ENCODE results near the gene ENTPD7.

The ENTPD7 gene

DNA sequence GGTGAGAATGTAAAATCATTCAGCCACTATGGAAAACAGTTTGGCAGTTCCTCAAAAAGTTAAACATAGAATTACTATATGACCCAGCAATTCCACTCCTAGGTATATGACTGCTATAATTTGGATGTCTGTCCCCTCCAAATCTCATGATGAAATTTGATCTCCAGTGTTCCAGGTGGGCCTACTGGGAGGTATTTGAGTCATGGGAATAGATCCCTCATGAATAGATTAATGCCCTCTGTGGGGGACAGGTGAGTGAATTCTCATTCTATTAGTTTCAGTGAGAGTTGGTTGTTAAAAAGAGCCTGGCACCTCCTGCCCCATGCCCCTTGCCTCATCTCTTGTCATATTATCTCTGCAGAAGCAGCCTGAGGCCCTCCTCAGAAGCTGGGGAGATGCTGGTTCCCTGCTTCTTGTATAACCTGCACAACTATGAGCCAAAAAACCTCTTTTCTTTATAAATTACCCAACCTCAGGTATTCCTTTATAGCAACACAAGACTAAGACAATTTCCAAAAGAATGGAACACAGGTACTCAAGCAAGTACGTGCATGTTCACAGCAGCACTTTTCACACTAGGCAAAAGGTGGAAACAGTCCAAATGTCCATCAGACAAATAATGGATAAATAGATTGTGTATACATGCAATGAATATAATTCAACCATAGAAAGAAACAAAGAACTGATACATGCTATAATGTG lies 30.2 kb upstream of the ENTPD7 start:
- TF ChIP-seq TAF1 (IDR thresholded peaks at IDR 0.05; ENCODE audit: low read depth) = no peak
- TF ChIP-seq YY1 (IDR thresholded peaks at IDR 0.05; ENCODE audit: low read depth) = no peak
- no peak for TF ChIP-seq EP300 (IDR thresholded peaks at IDR 0.05; ENCODE audit: borderline replicate concordance)
- no peak for TF ChIP-seq FOXM1 (IDR thresholded peaks at IDR 0.05; ENCODE audit: borderline replicate concordance, low read depth)
- no peak for TF ChIP-seq NFIC (IDR thresholded peaks at IDR 0.05)
- TF ChIP-seq ZBTB7A (IDR thresholded peaks at IDR 0.05; ENCODE audit: low read depth) = no peak

DNA sequence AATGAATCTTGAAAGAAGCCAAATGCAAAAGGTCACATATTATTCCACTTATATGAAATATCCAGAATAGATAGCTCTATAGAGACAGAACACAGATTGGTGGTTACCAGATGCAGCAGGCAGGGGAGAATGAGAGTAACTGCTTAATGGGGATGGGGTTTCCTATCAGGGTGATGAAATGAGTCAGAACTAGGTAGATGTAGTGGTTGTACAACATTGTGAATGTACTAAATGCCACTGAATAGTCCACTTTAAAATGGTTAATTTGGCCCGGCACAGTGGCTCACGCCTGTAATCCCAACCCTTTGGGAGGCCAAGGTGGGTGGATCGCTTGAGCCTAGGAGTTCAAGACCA lies 29.7 kb upstream of the ENTPD7 start:
- no peak for TF ChIP-seq YY1 (IDR thresholded peaks at IDR 0.05; ENCODE audit: low read depth)
- no peak for TF ChIP-seq RAD21 (IDR thresholded peaks at IDR 0.05; ENCODE audit: low read depth)

DNA sequence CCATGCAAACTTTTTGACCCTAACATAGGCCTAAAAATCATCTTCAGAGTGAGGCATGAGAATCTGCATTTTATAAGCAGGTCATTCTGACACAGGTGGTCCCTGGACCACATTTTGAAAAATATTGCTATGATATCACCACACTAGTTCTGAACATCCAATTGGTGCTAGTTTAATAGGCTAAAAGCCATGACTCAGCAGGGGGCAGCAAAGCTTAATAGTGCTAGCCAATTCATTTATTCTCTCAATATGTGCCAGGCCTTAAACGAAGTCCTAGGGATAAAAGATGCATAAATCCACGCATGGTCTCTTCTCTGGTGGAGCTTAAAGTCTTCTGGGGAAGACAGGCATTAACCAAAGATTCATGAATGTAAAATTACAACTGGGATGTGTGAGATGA lies 28.9 kb upstream of the ENTPD7 start:
- TF ChIP-seq NFIC (IDR thresholded peaks at IDR 0.05) (no peak), FOXM1 (IDR thresholded peaks at IDR 0.05; ENCODE audit: borderline replicate concordance, low read depth) (no peak), RAD21 (IDR thresholded peaks at IDR 0.05; ENCODE audit: low read depth) (peak; percentile 50), CEBPB (IDR thresholded peaks at IDR 0.05) (no peak)

DNA sequence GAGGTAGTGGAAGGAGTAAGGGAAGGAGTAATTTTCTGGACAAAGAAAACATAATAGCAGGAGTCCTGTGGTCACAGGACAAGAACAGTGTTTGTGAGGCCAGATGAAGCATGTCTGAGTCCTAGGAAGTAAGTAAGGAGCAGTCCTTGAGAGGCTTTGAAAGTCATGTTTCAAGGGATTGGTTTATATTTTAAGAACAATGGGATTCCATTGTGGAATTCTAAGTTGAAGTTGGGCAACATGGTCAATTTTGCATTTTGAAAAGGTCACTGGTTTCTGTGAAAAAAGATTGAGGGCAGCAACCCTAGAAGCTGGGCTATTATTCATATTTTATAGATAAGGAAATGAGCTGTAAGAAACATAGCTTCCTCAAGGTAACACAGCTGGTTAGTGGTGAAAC lies 28.3 kb upstream of the ENTPD7 start:
- no peak for TF ChIP-seq CREB1 (IDR thresholded peaks at IDR 0.05; ENCODE audit: low read depth)
- TF ChIP-seq CEBPB (IDR thresholded peaks at IDR 0.05) = peak; percentile 11; the same call in 1 of the 2 replicates

DNA sequence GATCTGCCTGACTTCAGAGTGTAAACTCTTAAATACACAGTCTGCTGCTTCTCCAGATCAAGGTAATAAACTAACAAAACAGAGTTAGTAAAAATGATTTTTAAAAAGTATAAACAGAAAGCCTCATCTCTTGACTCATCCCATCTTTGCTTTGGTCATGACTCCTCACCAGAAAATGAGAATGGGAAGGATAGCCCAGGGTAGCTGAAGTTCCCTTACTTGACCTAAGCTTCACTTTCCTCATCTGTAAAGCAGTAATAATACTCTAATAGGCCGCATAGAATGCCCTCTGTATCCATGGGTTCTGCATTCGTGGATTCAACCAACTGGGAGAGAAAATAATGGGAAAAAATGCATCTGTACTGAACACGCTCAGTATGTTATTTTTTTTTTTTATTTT lies 27.8 kb upstream of the ENTPD7 start:
- no peak for TF ChIP-seq CREB1 (IDR thresholded peaks at IDR 0.05; ENCODE audit: low read depth)
- no peak for TF ChIP-seq EP300 (IDR thresholded peaks at IDR 0.05; ENCODE audit: borderline replicate concordance)
- TF ChIP-seq TEAD4 (IDR thresholded peaks at IDR 0.05) = no peak
- TF ChIP-seq, protein P1, sequence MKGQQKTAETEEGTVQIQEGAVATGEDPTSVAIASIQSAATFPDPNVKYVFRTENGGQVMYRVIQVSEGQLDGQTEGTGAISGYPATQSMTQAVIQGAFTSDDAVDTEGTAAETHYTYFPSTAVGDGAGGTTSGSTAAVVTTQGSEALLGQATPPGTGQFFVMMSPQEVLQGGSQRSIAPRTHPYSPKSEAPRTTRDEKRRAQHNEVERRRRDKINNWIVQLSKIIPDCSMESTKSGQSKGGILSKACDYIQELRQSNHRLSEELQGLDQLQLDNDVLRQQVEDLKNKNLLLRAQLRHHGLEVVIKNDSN (IDR thresholded peaks at IDR 0.05) = no peak
- TF ChIP-seq TCF12 (IDR thresholded peaks at IDR 0.05; ENCODE audit: low read depth) = no peak
- TF ChIP-seq, protein P2, sequence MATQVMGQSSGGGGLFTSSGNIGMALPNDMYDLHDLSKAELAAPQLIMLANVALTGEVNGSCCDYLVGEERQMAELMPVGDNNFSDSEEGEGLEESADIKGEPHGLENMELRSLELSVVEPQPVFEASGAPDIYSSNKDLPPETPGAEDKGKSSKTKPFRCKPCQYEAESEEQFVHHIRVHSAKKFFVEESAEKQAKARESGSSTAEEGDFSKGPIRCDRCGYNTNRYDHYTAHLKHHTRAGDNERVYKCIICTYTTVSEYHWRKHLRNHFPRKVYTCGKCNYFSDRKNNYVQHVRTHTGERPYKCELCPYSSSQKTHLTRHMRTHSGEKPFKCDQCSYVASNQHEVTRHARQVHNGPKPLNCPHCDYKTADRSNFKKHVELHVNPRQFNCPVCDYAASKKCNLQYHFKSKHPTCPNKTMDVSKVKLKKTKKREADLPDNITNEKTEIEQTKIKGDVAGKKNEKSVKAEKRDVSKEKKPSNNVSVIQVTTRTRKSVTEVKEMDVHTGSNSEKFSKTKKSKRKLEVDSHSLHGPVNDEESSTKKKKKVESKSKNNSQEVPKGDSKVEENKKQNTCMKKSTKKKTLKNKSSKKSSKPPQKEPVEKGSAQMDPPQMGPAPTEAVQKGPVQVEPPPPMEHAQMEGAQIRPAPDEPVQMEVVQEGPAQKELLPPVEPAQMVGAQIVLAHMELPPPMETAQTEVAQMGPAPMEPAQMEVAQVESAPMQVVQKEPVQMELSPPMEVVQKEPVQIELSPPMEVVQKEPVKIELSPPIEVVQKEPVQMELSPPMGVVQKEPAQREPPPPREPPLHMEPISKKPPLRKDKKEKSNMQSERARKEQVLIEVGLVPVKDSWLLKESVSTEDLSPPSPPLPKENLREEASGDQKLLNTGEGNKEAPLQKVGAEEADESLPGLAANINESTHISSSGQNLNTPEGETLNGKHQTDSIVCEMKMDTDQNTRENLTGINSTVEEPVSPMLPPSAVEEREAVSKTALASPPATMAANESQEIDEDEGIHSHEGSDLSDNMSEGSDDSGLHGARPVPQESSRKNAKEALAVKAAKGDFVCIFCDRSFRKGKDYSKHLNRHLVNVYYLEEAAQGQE (IDR thresholded peaks at IDR 0.05; ENCODE audit: low read depth) = no peak
- no peak for TF ChIP-seq NFIC (IDR thresholded peaks at IDR 0.05)
- no peak for TF ChIP-seq CEBPB (IDR thresholded peaks at IDR 0.05)
- TF ChIP-seq FOXM1 (IDR thresholded peaks at IDR 0.05; ENCODE audit: borderline replicate concordance, low read depth) = no peak

DNA sequence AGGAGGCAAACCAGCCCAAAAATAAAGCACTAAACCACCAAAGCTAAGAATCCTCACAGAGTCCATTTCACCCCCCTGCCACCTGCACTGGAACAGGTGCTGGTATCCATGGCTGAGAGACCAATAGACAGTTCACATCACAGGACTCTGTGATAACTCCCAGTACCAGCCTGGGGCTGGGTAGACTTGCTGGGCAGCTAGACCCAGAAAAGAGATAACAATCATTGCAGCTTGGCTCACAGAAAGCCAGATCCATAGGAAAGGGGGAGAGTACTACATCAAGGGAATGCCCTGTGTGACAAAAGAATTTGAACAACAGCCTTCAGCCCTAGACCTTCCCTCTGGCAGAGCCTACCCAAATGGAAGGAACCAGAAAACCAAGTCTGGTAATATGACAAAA lies 25.5 kb upstream of the ENTPD7 start:
- TF ChIP-seq, protein P3, sequence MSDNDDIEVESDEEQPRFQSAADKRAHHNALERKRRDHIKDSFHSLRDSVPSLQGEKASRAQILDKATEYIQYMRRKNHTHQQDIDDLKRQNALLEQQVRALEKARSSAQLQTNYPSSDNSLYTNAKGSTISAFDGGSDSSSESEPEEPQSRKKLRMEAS (IDR thresholded peaks at IDR 0.05) = no peak
- TF ChIP-seq CREB1 (IDR thresholded peaks at IDR 0.05; ENCODE audit: low read depth) = no peak
- TF ChIP-seq FOXM1 (IDR thresholded peaks at IDR 0.05; ENCODE audit: borderline replicate concordance, low read depth) = no peak
- no peak for TF ChIP-seq YY1 (IDR thresholded peaks at IDR 0.05; ENCODE audit: low read depth)
- TF ChIP-seq, protein P1 (IDR thresholded peaks at IDR 0.05) = no peak
- no peak for TF ChIP-seq NFIC (IDR thresholded peaks at IDR 0.05)
- no peak for TF ChIP-seq RAD21 (IDR thresholded peaks at IDR 0.05; ENCODE audit: low read depth)
- TF ChIP-seq TCF12 (IDR thresholded peaks at IDR 0.05; ENCODE audit: low read depth) = no peak
- TF ChIP-seq EP300 (IDR thresholded peaks at IDR 0.05; ENCODE audit: borderline replicate concordance) = no peak
- TF ChIP-seq CEBPB (IDR thresholded peaks at IDR 0.05) = no peak
- TF ChIP-seq ZBTB7A (IDR thresholded peaks at IDR 0.05; ENCODE audit: low read depth) = no peak

DNA sequence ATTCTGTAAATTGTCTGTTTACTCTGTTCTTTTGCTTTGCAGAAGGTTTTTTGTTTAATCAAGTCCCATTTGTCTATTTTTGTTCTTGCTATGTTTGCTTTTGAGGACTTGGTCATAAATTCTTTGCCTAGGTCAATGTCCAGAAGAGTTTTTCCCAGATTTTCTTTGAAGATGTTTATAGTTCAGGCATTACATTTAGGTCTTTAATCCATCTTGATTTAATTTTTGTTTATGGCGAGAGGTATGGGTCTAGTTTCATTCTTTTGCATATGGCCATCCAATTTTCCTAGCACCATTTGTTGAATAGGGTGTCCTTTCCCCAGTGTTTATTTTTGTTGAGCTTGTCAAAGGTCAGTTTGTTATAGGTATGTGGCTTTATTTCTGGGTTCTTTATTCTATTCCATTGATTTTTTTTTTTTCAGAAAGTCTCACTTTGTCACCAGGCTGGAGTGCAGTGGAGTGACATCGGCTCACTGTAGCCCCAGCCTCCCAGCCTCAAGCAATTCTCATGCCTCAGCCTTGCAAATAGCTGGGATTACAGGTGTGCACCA lies 11.6 kb upstream of the ENTPD7 start:
- TF ChIP-seq, protein P2 (IDR thresholded peaks at IDR 0.05; ENCODE audit: low read depth) = no peak
- TF ChIP-seq EGR1 (IDR thresholded peaks at IDR 0.05) = no peak
- no peak for TF ChIP-seq RAD21 (IDR thresholded peaks at IDR 0.05; ENCODE audit: low read depth)
- TF ChIP-seq TCF12 (IDR thresholded peaks at IDR 0.05; ENCODE audit: low read depth) = no peak
- TF ChIP-seq, protein P3 (IDR thresholded peaks at IDR 0.05) = no peak
- no peak for TF ChIP-seq NFIC (IDR thresholded peaks at IDR 0.05)
- TF ChIP-seq CREB1 (IDR thresholded peaks at IDR 0.05; ENCODE audit: low read depth) = no peak
- no peak for TF ChIP-seq EP300 (IDR thresholded peaks at IDR 0.05; ENCODE audit: borderline replicate concordance)
- TF ChIP-seq, protein P1 (IDR thresholded peaks at IDR 0.05) = no peak
- no peak for TF ChIP-seq ZBTB7A (IDR thresholded peaks at IDR 0.05; ENCODE audit: low read depth)
- no peak for TF ChIP-seq YY1 (IDR thresholded peaks at IDR 0.05; ENCODE audit: low read depth)
- TF ChIP-seq FOXM1 (IDR thresholded peaks at IDR 0.05; ENCODE audit: borderline replicate concordance, low read depth) = no peak
- TF ChIP-seq TAF1 (IDR thresholded peaks at IDR 0.05; ENCODE audit: low read depth) = no peak
- TF ChIP-seq CEBPB (IDR thresholded peaks at IDR 0.05) = no peak

Data from Ishikawa (cell line).